Superior temporal gyrus (tissue), 1 donor: ENCODE measurements around the gene CCL4L2.
"Not testable (repeated sequence)": the region's sequence is repeated elsewhere in the genome, so short reads cannot be mapped to it uniquely, and the experiment has no call there.

Experiments used
- DNase-seq: peaks from one replicate; pipeline ENCODE4 v3.0.0-alpha.2; 2016; ENCODE audit errors: extremely low spot score

Gene CCL4L2

GRCh38 chr17:36221581-36222100, 10.8 kb downstream of the CCL4L2 start:
- DNase-seq, result not testable (repeated sequence)

- not testable (repeated sequence) for DNase-seq
Measured at GRCh38 chr17:36222967-36223366, 12.1 kb downstream of the CCL4L2 start.

GRCh38 chr17:36229644-36230043, 18.8 kb downstream of the CCL4L2 start:
- DNase-seq, result not testable (repeated sequence)

GRCh38 chr17:36242046-36242445, 31.2 kb downstream of the CCL4L2 start:
- not testable (repeated sequence) for DNase-seq
